Measurements from ENCODE around the gene CBX4.
"Not testable (repeated sequence)": the region's sequence is repeated elsewhere in the genome, so short reads cannot be mapped to it uniquely, and the experiment has no call there.

Gene CBX4

GRCh38 chr17:79859676-79860615, 20.7 kb upstream of the CBX4 start:
- DNase-seq, result no peak

GRCh38 chr17:79857095-79857494, 17.9 kb upstream of the CBX4 start:
- DNase-seq, result no peak

GRCh38 chr17:79855331-79856124, 16.3 kb upstream of the CBX4 start:
- DNase-seq, result no peak

- DNase-seq, result no peak
Measured at GRCh38 chr17:79854080-79855060, 15.1 kb upstream of the CBX4 start.

- not testable (repeated sequence) for DNase-seq
Measured at GRCh38 chr17:79853168-79853567, 13.9 kb upstream of the CBX4 start.

DNA sequence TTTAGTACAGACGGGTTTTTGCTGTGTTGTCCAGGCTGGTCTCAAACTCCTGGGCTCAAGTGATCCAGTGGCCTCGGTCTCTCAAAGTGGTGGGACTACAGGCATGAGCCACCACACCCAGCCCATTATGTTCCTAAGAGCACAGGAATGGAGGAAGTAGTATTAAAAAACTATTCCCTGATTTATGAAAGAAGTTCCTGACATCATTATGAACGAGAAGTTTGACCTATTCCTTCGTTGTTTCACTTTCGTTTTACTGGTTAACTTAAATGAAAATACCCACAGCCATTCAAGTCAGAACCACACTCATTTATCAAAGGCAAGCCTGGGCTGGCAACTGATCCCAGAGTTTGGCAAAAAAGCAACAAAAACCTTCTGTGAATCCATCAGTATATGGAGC, 13.5 kb upstream of the CBX4 start:
- no peak for DNase-seq

DNA sequence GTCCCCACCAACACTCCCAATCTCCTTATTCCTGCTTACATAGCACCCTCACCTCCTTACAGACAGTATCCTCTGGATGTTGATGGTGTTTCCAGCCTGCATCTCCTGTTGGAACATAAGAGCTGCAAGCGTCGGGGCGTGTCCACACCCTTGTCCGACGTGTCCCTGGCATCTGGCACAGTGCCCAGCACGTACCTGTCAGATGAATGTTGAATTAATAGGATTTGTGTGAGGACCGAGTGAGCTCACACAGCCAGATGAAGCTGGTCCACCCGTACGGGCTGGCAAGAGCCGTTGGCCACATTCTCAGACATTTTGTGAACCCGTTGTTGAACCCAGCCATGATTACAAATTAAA, 12.2 kb upstream of the CBX4 start:
- peak; percentile 21 for DNase-seq

DNA sequence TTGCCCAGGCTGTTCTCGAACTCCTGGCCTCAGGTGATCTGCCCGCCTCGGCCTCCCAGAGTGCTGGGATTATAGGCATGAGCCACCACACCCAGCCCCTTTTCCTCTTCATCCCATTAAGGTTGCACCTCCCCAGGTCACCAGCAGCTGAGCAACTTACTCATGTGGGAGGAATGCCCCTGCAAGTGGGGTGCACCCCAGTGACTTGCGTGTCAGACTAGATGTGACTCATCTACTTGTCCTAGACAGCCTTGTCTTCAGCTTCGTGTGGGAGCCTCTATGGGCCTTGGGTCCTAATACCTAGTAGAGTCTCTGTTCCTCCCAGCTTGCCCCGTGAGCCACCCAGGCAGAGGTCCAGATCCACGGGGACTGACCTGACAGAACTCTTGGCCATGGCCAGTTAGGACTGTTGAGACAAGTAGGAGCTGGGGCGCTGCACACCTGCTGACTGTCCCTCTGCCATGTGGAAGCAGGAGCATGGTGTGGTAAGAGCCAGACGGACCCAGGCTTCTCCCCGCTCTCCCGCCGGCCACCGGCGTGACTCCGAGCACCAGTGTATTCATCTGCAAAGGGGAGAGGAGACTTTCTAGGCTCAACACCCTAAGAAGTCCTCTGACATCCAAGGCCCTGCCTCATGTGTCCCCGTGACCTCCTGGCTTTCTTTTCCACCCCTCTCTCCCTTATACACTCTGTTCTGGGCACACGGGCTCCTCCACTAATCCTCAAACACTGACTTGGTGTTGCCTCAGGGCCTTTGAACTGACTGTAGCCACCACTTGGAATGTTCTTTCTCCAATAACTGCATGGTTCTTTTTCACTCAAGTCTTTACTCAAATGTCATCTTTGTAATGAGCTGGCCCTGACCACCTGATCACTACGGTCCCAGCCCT, 11.6 kb upstream of the CBX4 start:
- no peak for DNase-seq

GRCh38 chr17:79849953-79850352, 10.7 kb upstream of the CBX4 start:
- DNase-seq, result no peak

DNA sequence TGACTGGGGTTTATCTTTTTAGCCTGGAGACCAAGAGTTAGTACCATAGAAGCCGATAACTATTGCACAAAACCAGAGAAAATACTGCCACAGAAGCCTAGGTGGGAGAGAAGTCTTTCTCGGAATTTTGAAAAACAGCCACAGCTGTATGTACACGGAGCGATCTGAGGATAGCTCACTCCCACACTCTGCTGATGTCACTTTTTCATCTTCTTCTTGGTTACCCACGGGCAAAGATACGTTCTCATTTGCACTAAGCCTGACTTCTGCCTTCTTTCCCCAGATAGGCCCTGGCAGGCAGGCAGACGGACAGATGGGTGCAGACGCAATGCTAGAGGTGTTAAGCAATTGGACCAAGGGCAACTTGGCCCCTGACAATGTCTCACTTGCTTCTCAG, 9.1 kb upstream of the CBX4 start:
- no peak for DNase-seq

- no peak for DNase-seq
Measured at GRCh38 chr17:79847698-79848369, 8.6 kb upstream of the CBX4 start.

DNA sequence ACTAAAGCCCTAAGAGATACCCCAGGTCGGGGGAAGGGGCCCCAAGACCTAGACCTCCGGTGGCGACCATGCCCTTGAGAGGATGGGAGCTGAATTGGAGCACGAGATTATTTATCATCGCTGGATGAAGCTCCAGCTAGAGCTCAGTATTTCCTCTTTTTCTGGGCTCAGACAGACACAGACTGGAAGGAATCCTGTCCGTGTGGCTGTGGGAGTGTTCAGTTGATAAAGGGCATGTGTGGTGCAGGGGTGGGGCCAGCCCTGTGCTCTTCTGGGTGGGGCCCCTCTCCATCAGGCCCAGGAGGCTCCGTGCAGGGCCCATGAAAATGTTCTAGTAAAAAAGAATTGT, 6.3 kb upstream of the CBX4 start:
- no peak for DNase-seq

- no peak for DNase-seq
Measured at GRCh38 chr17:79844869-79845600, 5.8 kb upstream of the CBX4 start.

DNA sequence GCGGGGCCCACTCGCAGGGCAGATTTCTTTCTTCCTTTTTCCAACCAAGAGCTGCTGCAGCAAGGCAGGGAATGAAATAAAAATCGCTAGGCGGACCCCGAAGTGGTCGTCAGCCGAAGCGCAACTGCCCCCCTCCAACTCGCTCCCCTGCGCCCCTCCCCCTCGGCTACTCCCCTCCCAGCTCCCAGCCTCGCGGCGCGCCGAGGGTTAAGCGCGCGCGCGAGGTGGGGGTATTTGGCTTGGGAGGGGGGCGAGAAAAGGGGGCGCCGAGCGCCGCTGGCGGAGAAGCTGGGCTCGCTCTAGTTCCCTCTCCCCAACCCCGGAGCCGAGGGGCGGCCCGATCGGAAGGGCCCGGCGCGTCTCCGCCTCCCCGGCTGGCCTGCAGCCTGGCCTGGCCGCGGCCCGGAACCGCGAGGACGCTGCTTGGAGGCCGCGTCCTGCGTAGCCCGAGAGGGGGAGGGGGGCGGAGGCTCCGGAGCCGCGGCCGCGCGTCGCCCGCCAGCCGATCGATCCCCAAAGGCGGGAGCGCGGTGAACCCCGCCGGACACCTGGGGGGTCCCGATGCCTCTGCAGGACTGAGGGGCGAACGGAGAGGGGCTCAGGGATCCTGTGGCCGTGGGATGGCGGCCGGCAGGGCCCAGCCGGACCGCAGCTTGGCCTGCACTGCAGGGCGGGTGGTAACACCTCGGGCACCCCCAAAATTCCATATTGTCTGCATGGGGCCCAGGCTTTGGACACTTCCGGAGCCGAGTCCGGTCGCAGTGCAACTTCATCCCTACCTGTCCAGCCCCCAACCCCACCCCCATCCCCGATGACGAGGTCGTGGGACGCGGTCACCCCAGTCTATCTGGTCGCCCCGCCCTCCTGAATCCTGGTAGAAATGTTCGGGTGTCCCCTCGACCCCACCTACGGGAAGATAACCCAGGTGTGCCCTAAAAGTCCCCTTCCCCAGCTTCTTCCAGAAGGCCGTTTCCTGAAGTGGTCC, 4.9 kb upstream of the CBX4 start:
- no peak for DNase-seq

- no peak for DNase-seq
Measured at GRCh38 chr17:79843474-79843815, 4.2 kb upstream of the CBX4 start.

GRCh38 chr17:79842656-79843473, 3.6 kb upstream of the CBX4 start:
- no peak for DNase-seq

GRCh38 chr17:79842136-79842655, 3.0 kb upstream of the CBX4 start:
- no peak for DNase-seq
